ENCODE measurements around the gene ITGA11. TPM values are rescaled to one million over a fixed set of nuclear protein-coding genes. Genes with fewer than 3 reads are reported as not detected.

Gene ITGA11
- total and polyA plus RNA-seq, 2 of the 4 experiments (the other 2 are of a cell fraction) = 4.1 to 6.6 TPM

- DNase-seq = no peak
- no peak overlapping the region for H2BK20ac ChIP-seq (ENCODE audit: low read depth, low read length)
- no peak overlapping the region for H3K14ac ChIP-seq (replicated peaks; ENCODE audit: low read depth, low read length)
- TF ChIP-seq RAD21 (IDR thresholded peaks at IDR 0.05; ENCODE audit: low read length) = no peak
- no peak for TF ChIP-seq MXI1 (IDR thresholded peaks at IDR 0.05; ENCODE audit: borderline replicate concordance, low read depth, low read length)
- TF ChIP-seq RCOR1 (IDR thresholded peaks at IDR 0.05; ENCODE audit: insufficient replicate concordance, low read length) = no peak
- no peak for TF ChIP-seq CTCF (conservative IDR thresholded peaks at IDR 0.05; ENCODE audit: low read depth, low read length)
- no peak for TF ChIP-seq CHD1 (IDR thresholded peaks at IDR 0.05; ENCODE audit: low read depth, low read length)
- no peak for TF ChIP-seq RFX5 (IDR thresholded peaks at IDR 0.05; ENCODE audit: low read depth, low read length)
- TF ChIP-seq, protein P1, sequence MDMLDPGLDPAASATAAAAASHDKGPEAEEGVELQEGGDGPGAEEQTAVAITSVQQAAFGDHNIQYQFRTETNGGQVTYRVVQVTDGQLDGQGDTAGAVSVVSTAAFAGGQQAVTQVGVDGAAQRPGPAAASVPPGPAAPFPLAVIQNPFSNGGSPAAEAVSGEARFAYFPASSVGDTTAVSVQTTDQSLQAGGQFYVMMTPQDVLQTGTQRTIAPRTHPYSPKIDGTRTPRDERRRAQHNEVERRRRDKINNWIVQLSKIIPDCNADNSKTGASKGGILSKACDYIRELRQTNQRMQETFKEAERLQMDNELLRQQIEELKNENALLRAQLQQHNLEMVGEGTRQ (IDR thresholded peaks at IDR 0.05; ENCODE audit: low read depth, low read length) = no peak
- TF ChIP-seq, protein P2, sequence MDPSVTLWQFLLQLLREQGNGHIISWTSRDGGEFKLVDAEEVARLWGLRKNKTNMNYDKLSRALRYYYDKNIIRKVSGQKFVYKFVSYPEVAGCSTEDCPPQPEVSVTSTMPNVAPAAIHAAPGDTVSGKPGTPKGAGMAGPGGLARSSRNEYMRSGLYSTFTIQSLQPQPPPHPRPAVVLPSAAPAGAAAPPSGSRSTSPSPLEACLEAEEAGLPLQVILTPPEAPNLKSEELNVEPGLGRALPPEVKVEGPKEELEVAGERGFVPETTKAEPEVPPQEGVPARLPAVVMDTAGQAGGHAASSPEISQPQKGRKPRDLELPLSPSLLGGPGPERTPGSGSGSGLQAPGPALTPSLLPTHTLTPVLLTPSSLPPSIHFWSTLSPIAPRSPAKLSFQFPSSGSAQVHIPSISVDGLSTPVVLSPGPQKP (IDR thresholded peaks at IDR 0.05; ENCODE audit: borderline replicate concordance, low read depth, low read length) = no peak
- BruUV-seq (replicated peaks) = no TSS peak
- H3K9me1 ChIP-seq (ENCODE audit: insufficient read depth, low read length) = peaks cover 14% of the 10 kb centered on the region
- dilution Hi-C loops (cut with HindIII; ENCODE audit: low sequenced_read_pairs, unreplicated experiment) = no loop called here
- ChIA-PET CTCF (no interaction called here), POLR2A (ENCODE audit: unreplicated experiment) (no interaction called here)
- H3K36me3 ChIP-seq (ENCODE audit: control insufficient read depth, insufficient read depth, low read length) = peaks cover 2% of the 10 kb centered on the region; the same call in 1 of the 2 replicates
- H3K27me3 ChIP-seq (ENCODE audit: control insufficient read depth, insufficient read depth, low read length) = peaks cover 8% of the 10 kb centered on the region; the same call in 1 of the 2 replicates
- no peak overlapping the region for H3K4ac ChIP-seq (ENCODE audit: low read depth, low read length)
- WGBS, 2 experiments (ENCODE audit: extremely low coverage in 2 of 2, insufficient read length in 1 of 2) = 91% methylated on average over 4 of the region's 11 CpGs; no CpG with 5 or more reads in 1 of the 2 experiments
- peaks cover 0 to 30% of the 10 kb centered on the region in 2 experiments; a peak in 2 of 4 replicates for H3K79me1 ChIP-seq (ENCODE audit: low read depth in 1 of 2, low read length in 2 of 2)
- no peaks in the 10 kb centered on the region for H3K9me3 ChIP-seq (ENCODE audit: control insufficient read depth, insufficient read depth, low read length)
- H3K23ac ChIP-seq (ENCODE audit: low read depth, low read length) = no peak overlapping the region
- no peak for ATAC-seq (ENCODE audit: low read depth)
- H3K56ac ChIP-seq (ENCODE audit: extremely low read depth, insufficient read depth, low read length) = no peak overlapping the region
- H2BK5ac ChIP-seq (ENCODE audit: low read depth, low read length, poor library complexity, severe bottlenecking) = no peak overlapping the region
- H4K91ac ChIP-seq (ENCODE audit: insufficient read depth, low read depth, low read length) = no peak overlapping the region
- H3K4me3 ChIP-seq (ENCODE audit: insufficient read depth, low read depth, low read length) = no peak overlapping the region
- H2BK120ac ChIP-seq (ENCODE audit: low read depth, low read length) = no peak overlapping the region
- peaks cover 33% of the 10 kb centered on the region; the same call in 1 of the 2 replicates for H4K20me1 ChIP-seq (ENCODE audit: insufficient read depth, low read length)
- H4K5ac ChIP-seq (ENCODE audit: low read depth, low read length) = no peak overlapping the region
- no peaks in the 10 kb centered on the region for H3K4me1 ChIP-seq (ENCODE audit: control insufficient read depth, insufficient read depth, low read length)
- in situ Hi-C loops (cut with MboI; ENCODE audit: low sequenced_read_pairs) = no loop called here
- no peak overlapping the region for H4K8ac ChIP-seq (ENCODE audit: low read depth in 2 of 2, low read length in 2 of 2)
- H2BK15ac ChIP-seq (ENCODE audit: low read depth, low read length) = no peak overlapping the region
- no peak overlapping the region for H2AFZ ChIP-seq (replicated peaks; ENCODE audit: low read length, poor library complexity)
- H3K18ac ChIP-seq (ENCODE audit: low read depth, low read length) = no peak overlapping the region
- H2AK5ac ChIP-seq (ENCODE audit: low read depth, low read length) = no peak overlapping the region
- H2AK9ac ChIP-seq (replicated peaks; ENCODE audit: low read depth, low read length, poor library complexity) = no peak overlapping the region
- no peak overlapping the region for H3K4me2 ChIP-seq (ENCODE audit: low read depth, low read length)
- no peak overlapping the region for H3K9ac ChIP-seq (ENCODE audit: low read depth, low read length)
- H3K27ac ChIP-seq (ENCODE audit: insufficient read depth, low read length) = no peak overlapping the region
- intact Hi-C loops (cut with micrococcal nuclease) = no loop called here
Measured at GRCh38 chr15:68409736-68410370, 22.1 kb downstream of the ITGA11 start.

All from IMR-90 (cell line).